ENCODE results near the gene PDE7B. TPM values are rescaled to one million over a fixed set of nuclear protein-coding genes. Genes with fewer than 3 reads are reported as not detected.

The PDE7B gene
- total and polyA plus RNA-seq, 9 of the 15 experiments (the other 6 are each of a cell fraction or from before 2014, with no cell fraction given) = 0.01 TPM; not detected in 8

DNA sequence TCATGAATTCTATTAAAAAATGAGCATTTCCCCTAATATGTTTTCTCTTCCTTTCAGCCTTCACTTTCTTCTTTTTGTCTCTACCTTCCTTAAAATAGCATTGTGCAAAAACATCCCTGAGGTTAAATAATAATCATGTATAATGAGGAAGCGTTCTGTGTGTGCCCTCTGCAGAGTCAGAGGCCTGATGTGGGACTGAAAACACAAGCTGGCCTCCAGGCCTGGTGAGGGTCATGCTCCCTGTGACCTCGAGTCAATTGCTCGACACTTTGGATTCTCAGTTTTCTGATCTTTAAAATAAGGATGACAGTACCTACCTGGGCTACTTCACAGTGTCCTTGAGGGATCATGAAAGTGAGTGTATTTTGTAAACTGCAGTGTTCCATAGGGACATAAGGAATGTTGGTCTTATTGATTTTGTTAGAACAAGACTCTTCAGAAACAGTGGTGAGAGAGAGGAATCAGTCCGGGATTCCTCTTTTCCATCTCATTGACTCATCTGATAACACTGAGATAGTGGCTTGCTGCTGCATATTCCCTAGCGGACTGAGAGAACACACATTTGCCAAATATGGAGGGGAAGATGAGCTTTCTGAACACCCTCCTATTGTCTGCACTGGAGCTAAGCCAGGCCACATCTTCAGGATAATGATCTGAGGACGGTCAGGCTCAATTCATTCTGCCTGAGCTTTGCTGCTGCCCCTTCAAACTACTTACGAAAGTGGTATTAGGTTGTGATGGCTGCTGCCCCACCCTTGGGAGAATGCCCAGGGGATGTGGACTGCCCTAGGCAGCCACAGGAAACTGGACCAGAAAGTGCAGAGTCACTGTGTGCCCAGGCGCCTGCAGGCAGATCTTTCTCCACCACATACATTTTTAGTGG is 39.6 kb upstream of the PDE7B start:
- ATAC-seq = no peak
- Histone ChIP-seq H3K9me3 (replicated peaks; ENCODE audit: control insufficient read depth, insufficient read depth, low read depth, low read length) (no peaks in the 10 kb centered on the region), H3K9ac (ENCODE audit: insufficient read depth in 1 of 2, low read depth in 2 of 2, low read length in 2 of 2) (no peak overlapping the region), H3K4me2 (ENCODE audit: insufficient read depth, low read length) (no peak overlapping the region), H3K4me1 (replicated peaks in 1 of 2; ENCODE audit: control insufficient read depth in 2 of 2, insufficient read depth in 2 of 2, low read length in 2 of 2) (no peaks in the 10 kb centered on the region), H3K27ac (ENCODE audit: extremely low read depth, low read depth, low read length) (no peak overlapping the region), H3K79me2 (ENCODE audit: control insufficient read depth, insufficient read depth, low read length) (no peaks in the 10 kb centered on the region), H4K20me1 (replicated peaks; ENCODE audit: control insufficient read depth, insufficient read depth, low read length) (no peaks in the 10 kb centered on the region), H2AFZ (ENCODE audit: low read depth, low read length) (no peak overlapping the region), H3K4me3 (no peak overlapping the region), H3K27me3 (ENCODE audit: control insufficient read depth in 2 of 2, insufficient read depth in 2 of 2, low read length in 2 of 2) (no peaks in the 10 kb centered on the region; a peak in 1 of 5 replicates), H3K36me3 (ENCODE audit: control insufficient read depth, insufficient read depth, low read length) (no peaks in the 10 kb centered on the region), H3K9me1 (ENCODE audit: control insufficient read depth, insufficient read depth, low read length) (no peaks in the 10 kb centered on the region)
- BruUV-seq (replicated peaks) = no TSS peak
- TF ChIP-seq GATAD2B (IDR thresholded peaks at IDR 0.05; ENCODE audit: borderline replicate concordance) (no peak), STAG1 (CRISPR knock-in tag; IDR thresholded peaks at IDR 0.05; ENCODE audit: borderline replicate concordance) (no peak), SETDB1 (IDR thresholded peaks at IDR 0.05; ENCODE audit: low read length) (no peak), NCOA1 (IDR thresholded peaks at IDR 0.05; ENCODE audit: low read depth) (no peak), SAP30 (IDR thresholded peaks at IDR 0.05; ENCODE audit: borderline replicate concordance, insufficient read depth, low read depth, low read length, poor library complexity, severe bottlenecking) (no peak), CEBPB (tag; IDR thresholded peaks at IDR 0.05) (no peak), CXXC5 (CRISPR knock-in tag; IDR thresholded peaks at IDR 0.05) (no peak), ETV6 (IDR thresholded peaks at IDR 0.05; ENCODE audit: borderline replicate concordance in 1 of 2, low read depth in 2 of 2, low read length in 1 of 2) (no peak), ETV6 (CRISPR knock-in tag; IDR thresholded peaks at IDR 0.05; ENCODE audit: borderline replicate concordance) (no peak), TCF7 (IDR thresholded peaks at IDR 0.05; ENCODE audit: borderline replicate concordance) (no peak), RNF2 (IDR thresholded peaks at IDR 0.05) (no peak), MECOM (CRISPR knock-in tag; IDR thresholded peaks at IDR 0.05) (no peak), SRSF7 (optimal IDR thresholded peaks at IDR 0.05; ENCODE audit: low read depth, low read length) (no peak)
- TF ChIP-seq, protein P1, sequence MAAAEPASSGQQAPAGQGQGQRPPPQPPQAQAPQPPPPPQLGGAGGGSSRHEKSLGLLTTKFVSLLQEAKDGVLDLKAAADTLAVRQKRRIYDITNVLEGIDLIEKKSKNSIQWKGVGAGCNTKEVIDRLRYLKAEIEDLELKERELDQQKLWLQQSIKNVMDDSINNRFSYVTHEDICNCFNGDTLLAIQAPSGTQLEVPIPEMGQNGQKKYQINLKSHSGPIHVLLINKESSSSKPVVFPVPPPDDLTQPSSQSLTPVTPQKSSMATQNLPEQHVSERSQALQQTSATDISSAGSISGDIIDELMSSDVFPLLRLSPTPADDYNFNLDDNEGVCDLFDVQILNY (CRISPR knock-in tag; IDR thresholded peaks at IDR 0.05) = no peak
- TF ChIP-seq, protein P2, sequence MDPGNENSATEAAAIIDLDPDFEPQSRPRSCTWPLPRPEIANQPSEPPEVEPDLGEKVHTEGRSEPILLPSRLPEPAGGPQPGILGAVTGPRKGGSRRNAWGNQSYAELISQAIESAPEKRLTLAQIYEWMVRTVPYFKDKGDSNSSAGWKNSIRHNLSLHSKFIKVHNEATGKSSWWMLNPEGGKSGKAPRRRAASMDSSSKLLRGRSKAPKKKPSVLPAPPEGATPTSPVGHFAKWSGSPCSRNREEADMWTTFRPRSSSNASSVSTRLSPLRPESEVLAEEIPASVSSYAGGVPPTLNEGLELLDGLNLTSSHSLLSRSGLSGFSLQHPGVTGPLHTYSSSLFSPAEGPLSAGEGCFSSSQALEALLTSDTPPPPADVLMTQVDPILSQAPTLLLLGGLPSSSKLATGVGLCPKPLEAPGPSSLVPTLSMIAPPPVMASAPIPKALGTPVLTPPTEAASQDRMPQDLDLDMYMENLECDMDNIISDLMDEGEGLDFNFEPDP (CRISPR knock-in tag; IDR thresholded peaks at IDR 0.05) = no peak
- ChIA-PET CTCF (ENCODE audit: low intra/inter-chr PET ratio) (no interaction called here), POLR2A (no interaction called here)
- 0% methylated on average over 8 of the region's 8 CpGs for WGBS (ENCODE audit: insufficient coverage, low coverage, missing lambda C conversion rate)
- in situ Hi-C loops (cut with MboI) (no loop called here), intact Hi-C loops (cut with micrococcal nuclease) (no loop called here)
- DNase-seq (ENCODE audit: extremely low read depth in 1 of 4, low spot score in 3 of 4) = no peak
- FAIRE-seq = no peak
